GM12875 (cell line): ENCODE data around the gene PLD5.

ENCODE experiments used
- H3K4me3 ChIP-seq: one replicate; pipeline ENCODE4 v1.5.1; 2011; ENCODE audit warnings: low read depth, low read length, control low read depth
- CTCF ChIP-seq: IDR thresholded peaks from 2 replicates; pipeline ENCODE4 v1.5.1; 2011; ENCODE audit warnings: low read depth, mild to moderate bottlenecking, control low read depth, inconsistent platforms, low read length, moderate library complexity, borderline replicate concordance; ENCODE audit not compliant: insufficient read depth

Gene PLD5

GRCh38 chr1:242033447-242033846 lies 491.1 kb downstream of the PLD5 start:
- no peak overlapping the region for H3K4me3 ChIP-seq
- no peak for TF ChIP-seq CTCF
